Cardiac septum (tissue), 1 donor: ENCODE results near the gene SRRM3. TPM values are rescaled to one million over a fixed set of nuclear protein-coding genes. Genes with fewer than 3 reads are reported as not detected.
"Not testable (repeated sequence)": the region's sequence is repeated elsewhere in the genome, so short reads cannot be mapped to it uniquely, and the experiment has no call there.

Source experiments
- DNase-seq: peaks from one replicate; pipeline ENCODE4 v3.0.0-alpha.2; 2020; ENCODE audit warnings: low spot score
- intact Hi-C: fragments of 100-400 bp; cut with DNase I; formaldehyde crosslinking; loops from one replicate; pipeline ENCODE4 v1.14.0; 2022
- total RNA-seq: library from RNA; stranded (reverse); fragmentation: NEBNext Ultra II Directional; extraction: Animal tissue kit (Norgen Biotek cat#: 25700); gene quantifications from one replicate; pipeline ENCODE4 v1.2.1, GENCODE V29; 2021
- donor health status: DM: no; HTN: no; CAD: no.

The SRRM3 gene
- total RNA-seq, 1 donor from 2014 or later, result 7.6 TPM

DNA sequence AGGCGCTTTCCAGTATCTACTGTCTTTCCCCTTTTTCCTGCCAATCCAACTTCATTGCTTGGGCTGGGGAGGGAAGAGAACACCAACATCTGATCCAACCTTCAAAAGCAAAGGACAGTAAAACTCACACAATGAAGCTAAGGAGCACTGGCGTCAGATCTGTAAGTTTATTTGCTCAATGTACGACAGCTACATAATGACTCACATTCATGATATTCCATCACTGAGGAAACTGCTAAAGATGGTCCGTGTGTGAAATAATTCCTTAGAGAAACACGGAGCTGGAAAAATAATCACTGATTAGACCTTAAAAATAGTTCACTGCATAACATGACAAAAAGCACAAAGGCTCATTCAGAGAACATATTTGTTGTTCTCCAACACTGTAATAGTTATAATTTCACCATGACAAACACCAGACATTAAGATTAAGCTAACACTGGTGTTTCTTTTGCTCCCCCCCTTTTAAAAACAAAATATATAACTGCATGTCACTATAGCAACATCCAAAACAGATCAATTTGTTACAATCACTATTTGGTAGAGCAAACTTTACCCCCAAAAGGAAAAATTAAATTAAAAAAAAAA lies 125.0 kb downstream of the SRRM3 start:
- DNase-seq, result no peak
- intact Hi-C loops, result no loop called here

GRCh38 chr7:76327610-76328009 lies 125.9 kb downstream of the SRRM3 start:
- DNase-seq, result no peak
- intact Hi-C loops, result no loop called here

GRCh38 chr7:76328389-76328788 lies 126.7 kb downstream of the SRRM3 start:
- DNase-seq, result no peak
- intact Hi-C loops, result no loop called here

DNA sequence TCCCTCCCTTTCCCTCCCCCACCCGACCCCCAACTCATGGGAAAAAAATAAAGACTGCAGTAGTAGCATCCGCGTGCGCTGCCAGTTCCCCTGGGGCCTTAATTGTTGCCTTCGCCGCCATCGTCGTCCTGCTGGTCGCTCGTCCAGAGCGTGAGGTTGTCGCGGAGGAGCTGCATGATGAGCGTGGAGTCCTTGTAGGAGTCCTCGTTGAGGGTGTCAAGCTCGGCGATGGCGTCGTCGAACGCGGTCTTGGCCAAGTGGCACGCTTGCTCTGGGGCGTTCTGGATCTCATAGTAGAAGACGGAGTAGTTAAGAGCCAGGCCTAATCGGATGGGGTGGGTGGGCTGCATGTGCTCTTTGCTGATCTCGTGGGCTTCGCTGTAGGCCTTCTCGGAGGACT lies 127.8 kb downstream of the SRRM3 start:
- no peak for DNase-seq
- intact Hi-C loops, result no loop called here

DNA sequence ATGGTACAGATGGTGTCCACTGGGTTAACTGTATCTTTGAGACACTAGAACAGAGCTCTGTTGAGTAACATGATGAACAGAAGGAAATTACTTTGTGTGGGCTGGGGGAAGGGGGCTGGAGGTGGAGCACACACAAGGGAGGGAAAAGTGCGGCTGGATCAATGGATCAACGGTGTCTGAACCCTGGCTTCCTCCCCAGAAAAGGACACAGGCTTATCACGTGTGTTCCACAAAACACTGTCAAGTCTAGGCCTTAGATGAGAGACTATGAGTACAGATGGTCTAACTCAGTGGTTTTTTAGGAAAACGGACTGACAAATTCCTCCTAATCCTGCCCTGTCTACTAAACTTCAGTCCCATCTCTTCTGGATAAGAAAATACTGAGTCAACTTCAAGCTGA lies 128.6 kb downstream of the SRRM3 start:
- intact Hi-C loops, result no loop called here
- no peak for DNase-seq

GRCh38 chr7:76330673-76331072 lies 129.0 kb downstream of the SRRM3 start:
- intact Hi-C loops, result no loop called here
- no peak for DNase-seq

DNA sequence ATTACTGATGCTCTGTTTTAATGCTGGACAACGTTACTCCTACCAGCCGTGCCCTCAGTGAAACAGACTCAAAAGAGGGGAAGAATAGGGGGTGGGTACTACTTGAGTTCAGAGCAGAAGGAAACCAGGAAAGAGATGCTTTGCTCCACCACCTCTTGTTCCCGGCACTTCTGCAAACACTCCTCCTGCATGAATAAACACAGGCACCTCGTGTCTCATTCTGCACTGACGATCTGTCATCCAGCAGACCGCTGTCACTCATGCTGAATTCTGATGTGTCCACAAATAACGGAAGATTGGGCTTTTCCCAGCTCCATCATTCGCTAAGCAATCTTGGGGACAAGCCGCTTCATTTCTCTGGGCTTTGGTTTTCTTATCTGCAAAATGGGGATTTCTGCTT lies 130.4 kb downstream of the SRRM3 start:
- intact Hi-C loops, result no loop called here
- no peak for DNase-seq

DNA sequence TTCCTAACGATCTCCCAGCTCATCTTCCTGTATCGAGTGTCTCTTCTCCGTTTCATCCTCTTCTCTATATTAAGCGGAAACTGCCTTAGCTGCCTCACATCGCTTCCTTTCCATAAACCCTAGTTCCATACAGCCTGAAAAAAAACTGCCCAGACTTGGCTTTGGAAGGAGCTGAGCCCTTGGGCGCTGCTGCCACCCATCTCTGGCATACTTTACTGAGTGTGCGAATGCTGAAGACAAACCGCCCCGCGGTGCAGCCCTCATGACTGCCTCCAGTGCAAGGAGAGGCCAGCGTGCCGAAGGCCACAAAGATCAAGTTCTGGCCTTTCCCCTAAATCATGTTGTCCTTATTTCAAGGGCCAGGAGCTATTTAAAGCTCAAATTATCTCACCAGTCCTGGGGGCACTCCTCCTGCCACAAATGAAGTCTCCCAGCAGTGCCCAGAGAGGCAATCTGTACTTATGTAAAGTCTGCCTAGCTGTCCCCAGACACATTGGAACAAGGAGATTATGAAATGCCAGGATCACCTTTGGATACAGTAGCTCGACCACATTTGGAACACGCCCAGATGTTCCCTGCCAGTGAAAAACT lies 131.9 kb downstream of the SRRM3 start:
- intact Hi-C loops, result no loop called here

GRCh38 chr7:76334320-76334967 lies 132.7 kb downstream of the SRRM3 start:
- intact Hi-C loops, result no loop called here
- no peak for DNase-seq

More for the DNA sequence above, 131.9 kb downstream of the SRRM3 start:
- peak; percentile 85 for DNase-seq

DNA sequence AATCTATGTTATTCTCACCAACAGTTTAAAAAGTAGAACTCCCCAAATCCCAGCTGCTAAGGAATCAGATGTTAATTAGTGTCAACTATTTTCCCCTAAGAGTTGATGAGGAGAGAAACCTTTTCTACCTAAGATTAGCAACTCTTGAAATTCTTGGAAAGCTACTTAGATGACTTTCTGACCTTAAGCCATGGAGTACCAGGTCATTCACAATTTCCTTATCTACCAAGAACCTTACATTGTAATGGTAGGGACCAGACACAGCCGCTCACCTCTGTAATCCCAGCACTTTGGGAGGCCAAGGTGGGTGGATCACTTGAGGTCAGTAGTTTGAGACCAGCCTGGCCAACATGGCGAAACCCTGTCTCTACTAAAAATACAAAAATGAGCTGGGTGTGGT lies 133.7 kb downstream of the SRRM3 start:
- intact Hi-C loops, DNase-seq: not testable (repeated sequence)

- intact Hi-C loops, result no loop called here
- DNase-seq, result no peak
These were observed 134.4 kb downstream of the SRRM3 start for GRCh38 chr7:76336094-76336493.

Other genes with a start within 250 kb of the SRRM3 start
- gene TMEM120A, start 207.3 kb upstream of the SRRM3 start, total RNA-seq, result 138 TPM
- 16.1 TPM for gene STYXL1, start 153.9 kb upstream of the SRRM3 start, total RNA-seq
- 376 TPM for gene MDH2, start 153.8 kb upstream of the SRRM3 start, total RNA-seq
- gene HSPB1, start 100.8 kb downstream of the SRRM3 start, total RNA-seq, result 2,571 TPM
- gene YWHAG, start 157.1 kb downstream of the SRRM3 start, total RNA-seq, result 183 TPM
- 0.51 TPM for gene SSC4D, start 207.8 kb downstream of the SRRM3 start, total RNA-seq
- not detected for gene ZP3, start 223.1 kb downstream of the SRRM3 start, total RNA-seq